GM21423 (cell line): ENCODE measurements around the gene KCNJ12.

Experiments
- ATAC-seq: cut with Tn5 transposase; IDR thresholded peaks from one replicate; pipeline ENCODE4 v1.9.1; 2021; ENCODE audit warnings: mild to moderate bottlenecking, moderate library complexity; ENCODE audit not compliant: unreplicated experiment

The KCNJ12 gene

GRCh38 chr17:21463779-21464407, 87.7 kb downstream of the KCNJ12 start:
- ATAC-seq, result no peak

DNA sequence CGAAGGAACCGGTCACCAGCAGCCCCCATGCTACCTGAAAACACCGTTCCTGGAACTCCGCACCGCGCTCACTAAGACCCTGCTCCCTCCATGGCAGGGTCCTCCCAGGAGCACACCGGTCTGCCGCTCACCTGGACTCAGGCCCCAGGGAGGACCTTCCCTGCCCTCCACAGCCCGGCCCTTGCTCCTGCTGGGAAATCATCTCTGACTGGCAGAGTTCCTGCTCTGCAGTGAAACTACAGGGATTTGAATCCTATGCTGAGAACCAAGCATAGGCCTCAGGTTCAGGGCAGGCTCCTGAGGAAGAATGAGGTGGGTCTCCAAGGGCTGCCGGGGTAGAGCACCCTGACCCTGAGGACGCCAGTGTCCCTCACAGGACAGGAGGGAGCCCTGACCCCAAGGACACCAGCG, 88.5 kb downstream of the KCNJ12 start:
- no peak for ATAC-seq

- ATAC-seq, result no peak
Measured at GRCh38 chr17:21466550-21466949, 90.4 kb downstream of the KCNJ12 start.

- ATAC-seq, result no peak
Measured at GRCh38 chr17:21467196-21467595, 91.0 kb downstream of the KCNJ12 start.

DNA sequence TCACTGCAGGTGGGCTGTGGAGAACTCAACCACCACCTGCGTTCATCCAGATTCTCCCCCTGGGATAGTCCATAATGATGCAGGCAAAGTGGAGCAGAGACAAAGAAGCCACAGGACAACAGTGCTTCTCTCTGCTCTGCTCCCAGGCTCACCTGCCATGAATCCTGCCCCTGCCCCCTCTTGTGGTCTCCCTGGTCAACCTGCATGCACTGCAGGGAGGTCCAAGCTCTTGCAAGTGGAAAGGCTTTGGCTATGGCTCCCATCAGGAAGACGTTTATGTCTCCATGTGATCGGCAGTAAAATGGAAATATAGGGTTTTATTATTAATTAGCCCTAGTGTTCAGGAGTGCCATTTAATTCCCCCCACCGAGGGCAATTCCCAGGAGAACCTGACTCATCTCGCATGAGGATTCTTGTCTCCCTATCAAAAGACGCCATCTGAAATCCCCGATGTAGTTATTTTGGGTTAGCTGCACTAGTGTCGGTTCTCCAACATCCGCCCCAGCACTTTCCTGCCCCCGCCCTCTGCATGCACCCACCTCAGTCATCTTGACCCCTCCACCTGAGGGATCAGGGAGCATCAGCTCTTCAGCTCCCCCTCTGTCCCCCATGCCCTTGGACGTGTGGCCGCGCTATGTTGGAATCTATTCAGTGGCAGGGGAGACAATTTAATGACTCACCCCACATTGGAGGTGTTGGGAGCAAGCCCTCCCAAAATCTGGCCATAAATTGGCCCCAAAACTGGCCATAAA, 91.8 kb downstream of the KCNJ12 start:
- ATAC-seq, result no peak
